Prostate gland (tissue), 2 donors: ENCODE results near the gene RASGRP4. TPM values are rescaled to one million over a fixed set of nuclear protein-coding genes. Genes with fewer than 3 reads are reported as not detected.

Experiments
- DNase-seq: peaks from one replicate; pipeline ENCODE4 v3.0.0-alpha.2; 2019; ENCODE audit warnings: low spot score
- H3K27ac ChIP-seq, 2 donors: fragments of 200-600 bp; sonication (generic); 2 replicates each; pipeline ENCODE4 v1.5.1; 2017 to 2019
- H3K27me3 ChIP-seq: fragments of 200-600 bp; sonication (generic); replicated peaks from 2 replicates; pipeline ENCODE4 v1.5.1; 2019; ENCODE audit not compliant: insufficient read depth
- H3K36me3 ChIP-seq, 2 donors: fragments of 200-600 bp; sonication (generic); 1 replicate in 1 of 2; 2 replicates in 1 of 2; pipeline versions ENCODE4 v1.5.1 to v1.8.1; 2017 to 2019
- H3K4me1 ChIP-seq: fragments of 200-600 bp; sonication (generic); replicated peaks from 2 replicates; pipeline ENCODE4 v1.5.1; 2019
- H3K4me3 ChIP-seq, 2 donors: fragments of 200-600 bp; sonication (generic); 2 replicates each; pipeline ENCODE4 v1.5.1; 2017 to 2019
- H3K9me3 ChIP-seq: fragments of 200-600 bp; sonication (generic); 2 replicates; pipeline ENCODE4 v1.5.1; 2017
- CTCF ChIP-seq, 4 experiments: fragments of 200-600 bp in 2 of 4; fragments of 450-650 bp in 2 of 4; sonication (generic) in 2 of 4; IDR thresholded peaks; 1 replicate in 3 of 4; 2 replicates in 1 of 4; pipeline ENCODE4 v1.5.1; 2016 to 2019; ENCODE audit warnings: antibody characterized with exemption in 4 of 4, mild to moderate bottlenecking in 2 of 4, moderate library complexity in 2 of 4
- POLR2A ChIP-seq: fragments of 450-650 bp; IDR thresholded peaks from one replicate; pipeline ENCODE4 v1.6.1; 2016; ENCODE audit warnings: antibody characterized with exemption, mild to moderate bottlenecking
- POLR2AphosphoS5 ChIP-seq: sonication (generic); formaldehyde crosslinking; IDR thresholded peaks from one replicate; pipeline ENCODE4 v1.6.1; 2017; ENCODE audit warnings: antibody characterized with exemption
- WGBS: methylation state at CpG from one replicate; pipeline ENCODE4 v1.1.5; 2018; 5-methylcytosine and 5-hydroxymethylcytosine counted together
- intact Hi-C: fragments of 100-400 bp; cut with DNase I; formaldehyde crosslinking; loops from one replicate; pipeline ENCODE4 v1.14.2; 2022
- total RNA-seq, 2 donors: library from RNA; depleted of rRNA; stranded (reverse); fragments of >200 nt; gene quantifications; one replicate each; pipeline ENCODE4 v1.1.0, GENCODE V29; 2016

RASGRP4 gene
- total RNA-seq, 2 donors from 2014 or later: 1.4 to 1.6 TPM

- Histone ChIP-seq H3K4me3 (no peak overlapping the region), H3K27me3 (peaks cover 3% of the 10 kb centered on the region), H3K9me3 (no peaks in the 10 kb centered on the region), H3K27ac (no peak overlapping the region), H3K4me1 (no peaks in the 10 kb centered on the region), H3K36me3 (no peaks in the 10 kb centered on the region)
- intact Hi-C loops: no loop called here
- WGBS: 42% methylated on average over 18 of the region's 18 CpGs
- TF ChIP-seq POLR2AphosphoS5: no peak
- TF ChIP-seq CTCF (IDR thresholded peaks at IDR 0.05): no peak
- no peak for TF ChIP-seq POLR2A
- no peak for DNase-seq
Measured at GRCh38 chr19:38359242-38360021, 66.6 kb downstream of the RASGRP4 start.

Other genes with a start within 250 kb of the RASGRP4 start
- 1 to 10 TPM in 1 of 2 donors, not detected in 1; 1.8 TPM for gene DPF1, start 202.0 kb downstream of the RASGRP4 start, total RNA-seq
- 100 to 1,000 TPM in 1 of 2 donors, 10 to 100 TPM in 1; 44.1 to 151 TPM for gene PPP1R14A, start 169.8 kb downstream of the RASGRP4 start, total RNA-seq
- gene SPINT2, start 161.6 kb downstream of the RASGRP4 start, total RNA-seq: 100 to 1,000 TPM; 349 to 932 TPM
- gene C19orf33, start 122.0 kb downstream of the RASGRP4 start, total RNA-seq: 10 to 100 TPM in 1 of 2 donors, 1 to 10 TPM in 1; 9.7 to 15.5 TPM
- gene YIF1B, start 110.3 kb downstream of the RASGRP4 start, total RNA-seq: 10 to 100 TPM; 34.7 to 71.9 TPM
- gene KCNK6, start 106.4 kb downstream of the RASGRP4 start, total RNA-seq: 1 to 10 TPM; 5.9 to 7.3 TPM
- 10 to 100 TPM; 10.7 to 20.6 TPM for gene CATSPERG, start 90.4 kb downstream of the RASGRP4 start, total RNA-seq
- 100 to 1,000 TPM; 232 to 298 TPM for gene PSMD8, start 51.6 kb downstream of the RASGRP4 start, total RNA-seq
- 1 to 10 TPM in 1 of 2 donors, under 1 TPM in 1; 0.27 to 7.4 TPM for gene GGN, start 38.2 kb downstream of the RASGRP4 start, total RNA-seq
- 1 to 10 TPM in 1 of 2 donors, under 1 TPM in 1; 0.82 to 3.3 TPM for gene SPRED3, start 37.5 kb downstream of the RASGRP4 start, total RNA-seq
- gene FAM98C, start 23.1 kb downstream of the RASGRP4 start, total RNA-seq: 10 to 100 TPM; 19.9 to 59.5 TPM
- gene RYR1, start 7.5 kb upstream of the RASGRP4 start, total RNA-seq: 1 to 10 TPM; 5.7 to 8.6 TPM
- 10 to 100 TPM in 1 of 2 donors, 1 to 10 TPM in 1; 1.6 to 14.1 TPM for gene MAP4K1, start 191.7 kb upstream of the RASGRP4 start, total RNA-seq
- 100 to 1,000 TPM; 368 to 618 TPM for gene EIF3K, start 193.0 kb upstream of the RASGRP4 start, total RNA-seq
- 100 to 1,000 TPM; 312 to 330 TPM for gene ACTN4, start 221.4 kb upstream of the RASGRP4 start, total RNA-seq